Osteoblast (primary cell): Measurements from ENCODE around the gene FNDC10. TPM values are rescaled to one million over a fixed set of nuclear protein-coding genes. Genes with fewer than 3 reads are reported as not detected.

Source experiments
- DNase-seq: peaks from one replicate; pipeline ENCODE4 v3.0.0; 2011; ENCODE audit warnings: low spot score, mixed read lengths; ENCODE audit not compliant: insufficient read length; ENCODE audit errors: missing footprints
- H2AFZ ChIP-seq: 2 replicates; pipeline ENCODE4 v1.6.0; 2011; ENCODE audit warnings: mild to moderate bottlenecking, low read length
- H3K27ac ChIP-seq: 2 replicates; pipeline ENCODE4 v1.5.1; 2011; ENCODE audit warnings: mild to moderate bottlenecking, low read depth, low read length, moderate library complexity
- H3K27me3 ChIP-seq: 2 replicates; pipeline ENCODE4 v1.6.0; 2012; ENCODE audit warnings: mild to moderate bottlenecking, control low read depth, inconsistent platforms, low read length, moderate library complexity; ENCODE audit not compliant: insufficient read depth
- H3K36me3 ChIP-seq: 2 replicates; pipeline ENCODE4 v1.5.1; 2011; ENCODE audit warnings: mild to moderate bottlenecking, low read length, control low read depth, moderate library complexity; ENCODE audit not compliant: insufficient read depth
- H3K4me1 ChIP-seq: 2 replicates; pipeline ENCODE4 v1.5.1; 2011; ENCODE audit warnings: mild to moderate bottlenecking, low read length, control low read depth, moderate library complexity; ENCODE audit not compliant: insufficient read depth
- H3K4me2 ChIP-seq: 2 replicates; pipeline ENCODE4 v1.6.0; 2011; ENCODE audit warnings: mild to moderate bottlenecking, low read length; ENCODE audit not compliant: insufficient read depth
- H3K4me3 ChIP-seq: fragments of 200-600 bp; sonication (generic); 3 replicates; pipeline ENCODE4 v1.5.1; 2012; ENCODE audit warnings: mild to moderate bottlenecking, low read length, inconsistent platforms; ENCODE audit not compliant: insufficient read depth
- H3K79me2 ChIP-seq: 2 replicates; pipeline ENCODE4 v1.6.0; 2012; ENCODE audit warnings: mild to moderate bottlenecking, low read length, control low read depth, inconsistent platforms; ENCODE audit not compliant: insufficient read depth
- H3K9me3 ChIP-seq: 2 replicates; pipeline ENCODE4 v1.5.1; 2011; ENCODE audit warnings: low read depth, low read length, control low read depth
- H4K20me1 ChIP-seq: 2 replicates; pipeline ENCODE4 v1.6.0; 2012; ENCODE audit warnings: mild to moderate bottlenecking, low read length, control low read depth; ENCODE audit not compliant: insufficient read depth
- CTCF ChIP-seq: IDR thresholded peaks from 2 replicates; pipeline ENCODE4 v1.5.1; 2011; ENCODE audit warnings: mild to moderate bottlenecking, low read depth, low read length, moderate library complexity; ENCODE audit errors: extremely low read depth
- total RNA-seq: library from RNA; depleted of rRNA; stranded (reverse); fragments of >200 nt; gene quantifications from 2 replicates; pipeline ENCODE4 v1.2.3, GENCODE V29; 2012

The FNDC10 gene
- total RNA-seq, 1 donor = 2.5 TPM

GRCh38 chr1:1554550-1554925 is 45.4 kb downstream of the FNDC10 start:
- Histone ChIP-seq H3K4me2 (peak overlapping the region; percentile 66), H2AFZ (no peak overlapping the region), H3K79me2 (peaks cover 46% of the 10 kb centered on the region), H3K27ac (peak overlapping the region; percentile 24), H3K4me1 (peaks cover 11% of the 10 kb centered on the region), H4K20me1 (peaks cover 45% of the 10 kb centered on the region), H3K9me3 (no peaks in the 10 kb centered on the region), H3K27me3 (no peaks in the 10 kb centered on the region), H3K36me3 (no peaks in the 10 kb centered on the region), H3K4me3 (peak overlapping the region; percentile 13)
- DNase-seq = peak; percentile 95
- TF ChIP-seq CTCF = no peak

- H3K27me3 ChIP-seq = no peaks in the 10 kb centered on the region
- peaks cover 11% of the 10 kb centered on the region for H3K4me1 ChIP-seq
- TF ChIP-seq CTCF = no peak
- peaks cover 40% of the 10 kb centered on the region for H3K79me2 ChIP-seq
- H3K9me3 ChIP-seq = no peaks in the 10 kb centered on the region
- DNase-seq = peak; percentile 65
- peak overlapping the region; percentile 24 for H3K27ac ChIP-seq
- peaks cover 42% of the 10 kb centered on the region for H4K20me1 ChIP-seq
- H3K4me2 ChIP-seq = peak overlapping the region; percentile 66
- no peaks in the 10 kb centered on the region for H3K36me3 ChIP-seq
- H3K4me3 ChIP-seq = no peak overlapping the region
- H2AFZ ChIP-seq = no peak overlapping the region
Measured at GRCh38 chr1:1553821-1554494, 46.0 kb downstream of the FNDC10 start.

- no peak overlapping the region for H3K4me3 ChIP-seq
- H4K20me1 ChIP-seq = peaks cover 35% of the 10 kb centered on the region
- no peak overlapping the region for H3K27ac ChIP-seq
- H3K9me3 ChIP-seq = no peaks in the 10 kb centered on the region
- H3K4me1 ChIP-seq = peaks cover 11% of the 10 kb centered on the region
- peaks cover 2% of the 10 kb centered on the region for H3K36me3 ChIP-seq
- TF ChIP-seq CTCF = no peak
- peak; percentile 27 for DNase-seq
- peaks cover 37% of the 10 kb centered on the region for H3K79me2 ChIP-seq
- H3K27me3 ChIP-seq = no peaks in the 10 kb centered on the region
- no peak overlapping the region for H3K4me2 ChIP-seq
- H2AFZ ChIP-seq = no peak overlapping the region
Measured at GRCh38 chr1:1552263-1552639, 47.7 kb downstream of the FNDC10 start.

GRCh38 chr1:1551524-1552262 is 48.2 kb downstream of the FNDC10 start:
- Histone ChIP-seq H3K36me3 (peaks cover 2% of the 10 kb centered on the region), H3K9me3 (no peaks in the 10 kb centered on the region), H3K79me2 (peaks cover 36% of the 10 kb centered on the region), H4K20me1 (peaks cover 34% of the 10 kb centered on the region), H3K4me3 (no peak overlapping the region), H3K27me3 (no peaks in the 10 kb centered on the region), H3K27ac (peak overlapping the region; percentile 17), H3K4me2 (no peak overlapping the region), H2AFZ (no peak overlapping the region), H3K4me1 (peaks cover 11% of the 10 kb centered on the region)
- no peak for TF ChIP-seq CTCF
- DNase-seq = peak; percentile 73
